Measurements from ENCODE around the gene YY1.
A peak's percentile ranks its signal among the peaks of the same experiment; 100 is the strongest.

GRCh38 chr14:100238419-100239210, at the start of gene YY1:
- TF ChIP-seq, protein P1, sequence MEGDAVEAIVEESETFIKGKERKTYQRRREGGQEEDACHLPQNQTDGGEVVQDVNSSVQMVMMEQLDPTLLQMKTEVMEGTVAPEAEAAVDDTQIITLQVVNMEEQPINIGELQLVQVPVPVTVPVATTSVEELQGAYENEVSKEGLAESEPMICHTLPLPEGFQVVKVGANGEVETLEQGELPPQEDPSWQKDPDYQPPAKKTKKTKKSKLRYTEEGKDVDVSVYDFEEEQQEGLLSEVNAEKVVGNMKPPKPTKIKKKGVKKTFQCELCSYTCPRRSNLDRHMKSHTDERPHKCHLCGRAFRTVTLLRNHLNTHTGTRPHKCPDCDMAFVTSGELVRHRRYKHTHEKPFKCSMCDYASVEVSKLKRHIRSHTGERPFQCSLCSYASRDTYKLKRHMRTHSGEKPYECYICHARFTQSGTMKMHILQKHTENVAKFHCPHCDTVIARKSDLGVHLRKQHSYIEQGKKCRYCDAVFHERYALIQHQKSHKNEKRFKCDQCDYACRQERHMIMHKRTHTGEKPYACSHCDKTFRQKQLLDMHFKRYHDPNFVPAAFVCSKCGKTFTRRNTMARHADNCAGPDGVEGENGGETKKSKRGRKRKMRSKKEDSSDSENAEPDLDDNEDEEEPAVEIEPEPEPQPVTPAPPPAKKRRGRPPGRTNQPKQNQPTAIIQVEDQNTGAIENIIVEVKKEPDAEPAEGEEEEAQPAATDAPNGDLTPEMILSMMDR (IDR thresholded peaks at IDR 0.05; ENCODE audit: control extremely low read depth in 1 of 3, insufficient read depth in 1 of 3, low read depth in 1 of 3, low read length in 3 of 3), result no peak
- TF ChIP-seq YY1 (IDR thresholded peaks at IDR 0.05; ENCODE audit: low read depth, low read length), result no peak
- no peak for TF ChIP-seq EP300 (IDR thresholded peaks at IDR 0.05; ENCODE audit: borderline replicate concordance in 1 of 2, low read depth in 2 of 2, low read length in 2 of 2)
- TF ChIP-seq POLR2A (IDR thresholded peaks at IDR 0.05; ENCODE audit: control extremely low read depth in 1 of 2, low read depth in 2 of 2, low read length in 2 of 2), result peak; percentile 43 to 71
- no peak for TF ChIP-seq MAFK (IDR thresholded peaks at IDR 0.05; ENCODE audit: low read depth, low read length)
- no peak for TF ChIP-seq JUND (IDR thresholded peaks at IDR 0.05; ENCODE audit: low read length)
- TF ChIP-seq SUZ12 (IDR thresholded peaks at IDR 0.05; ENCODE audit: low read length), result no peak
- TF ChIP-seq EZH2 (IDR thresholded peaks at IDR 0.05; ENCODE audit: low read depth, low read length, severe bottlenecking), result no peak
- TF ChIP-seq USF2 (IDR thresholded peaks at IDR 0.05; ENCODE audit: low read length), result no peak
- peak; percentile 87 for TF ChIP-seq TAF7 (optimal IDR thresholded peaks at IDR 0.05; ENCODE audit: borderline replicate concordance, low read depth, low read length)
- TF ChIP-seq ASH2L (IDR thresholded peaks at IDR 0.05; ENCODE audit: low read length), result no peak
- no peak for TF ChIP-seq BCL11A (IDR thresholded peaks at IDR 0.05; ENCODE audit: low read depth in 2 of 2, low read length in 2 of 2)
